Naive thymus-derived CD4-positive, alpha-beta T cell (primary cell): ENCODE data around the gene TYMS. TPM values are rescaled to one million over a fixed set of nuclear protein-coding genes. Genes with fewer than 3 reads are reported as not detected.

Experiments used
- ATAC-seq: fragments of 150-1000 bp; cut with Tn5 transposase; 2 replicates; pipeline ENCODE4 v1.10.0; 2021; ENCODE audit warnings: mild to moderate bottlenecking, moderate library complexity
- CTCF ChIA-PET: fragments of 350-600 bp; sonication (Branson Sonifier 250); formaldehyde crosslinking; loops from one replicate; lab custom pipeline; 2021; ENCODE audit warnings: antibody characterized with exemption; lab: Charles Lee
- POLR2A ChIA-PET: fragments of 350-600 bp; sonication (Branson Sonifier 250); formaldehyde crosslinking; loops from one replicate; lab custom pipeline; 2021; ENCODE audit warnings: antibody characterized with exemption, inconsistent platforms; lab: Charles Lee
- DNase-seq, 9 donors: peaks; one replicate each; pipeline versions ENCODE4 v3.0.0 to v3.0.0-alpha.2; 2020 to 2022; ENCODE audit warnings: mixed read lengths in 1 of 9
- H3K27ac ChIP-seq: one replicate; pipeline ENCODE4 v1.7.0; 2013; ENCODE audit warnings: mild to moderate bottlenecking, low read depth, low read length, moderate library complexity
- H3K27me3 ChIP-seq, 2 donors: one replicate each; pipeline ENCODE4 v1.7.0; 2013; ENCODE audit warnings: low read length in 2 of 2, mild to moderate bottlenecking in 2 of 2, moderate library complexity in 2 of 2; ENCODE audit not compliant: control insufficient read depth in 2 of 2, insufficient read depth in 2 of 2
- H3K36me3 ChIP-seq, 3 experiments: 1 replicate in 2 of 3; 2 replicates in 1 of 3; pipeline ENCODE4 v1.7.0; 2013; ENCODE audit warnings: low read length in 3 of 3, mild to moderate bottlenecking in 3 of 3, moderate library complexity in 1 of 3; ENCODE audit not compliant: insufficient read depth in 3 of 3, control insufficient read depth in 2 of 3
- H3K4me1 ChIP-seq, 2 donors: one replicate each; pipeline ENCODE4 v1.7.0; 2013; ENCODE audit warnings: low read length in 2 of 2, mild to moderate bottlenecking in 2 of 2, moderate library complexity in 1 of 2; ENCODE audit not compliant: control insufficient read depth in 2 of 2, insufficient read depth in 2 of 2
- H3K4me3 ChIP-seq: 2 replicates; pipeline ENCODE4 v1.7.0; 2013; ENCODE audit warnings: mild to moderate bottlenecking, low read length
- H3K9me3 ChIP-seq, 3 experiments: 1 replicate in 2 of 3; 2 replicates in 1 of 3; pipeline ENCODE4 v1.7.0; 2013; ENCODE audit warnings: low read length in 3 of 3; ENCODE audit not compliant: control insufficient read depth in 2 of 3
- H3K27ac Mint-ChIP-seq, 9 donors: one replicate each; pipeline ENCODE4 v1.8.0; 2020 to 2022; ENCODE audit warnings: mixed read lengths in 9 of 9, mild to moderate bottlenecking in 8 of 9, moderate library complexity in 5 of 9, inconsistent platforms in 2 of 9
- H3K27me3 Mint-ChIP-seq, 5 donors: one replicate each; pipeline ENCODE4 v1.8.0; 2021 to 2022; ENCODE audit warnings: mixed read lengths in 5 of 5, mild to moderate bottlenecking in 1 of 5
- H3K36me3 Mint-ChIP-seq, 5 donors: one replicate each; pipeline ENCODE4 v1.8.0; 2020 to 2022; ENCODE audit warnings: mixed read lengths in 5 of 5, mild to moderate bottlenecking in 3 of 5, inconsistent platforms in 1 of 5
- H3K4me1 Mint-ChIP-seq, 7 donors: one replicate each; pipeline ENCODE4 v1.8.0; 2020 to 2022; ENCODE audit warnings: mixed read lengths in 7 of 7, mild to moderate bottlenecking in 3 of 7, inconsistent platforms in 1 of 7
- H3K4me3 Mint-ChIP-seq, 10 donors: one replicate each; pipeline ENCODE4 v1.8.0; 2020 to 2022; ENCODE audit warnings: mild to moderate bottlenecking in 10 of 10, mixed read lengths in 10 of 10, moderate library complexity in 6 of 10, inconsistent platforms in 2 of 10
- H3K9me3 Mint-ChIP-seq, 11 donors: one replicate each; pipeline ENCODE4 v1.8.0; 2020 to 2022; ENCODE audit warnings: mixed read lengths in 11 of 11, mild to moderate bottlenecking in 4 of 11, inconsistent platforms in 1 of 11, moderate library complexity in 1 of 11
- intact Hi-C, 2 donors: fragments of 100-400 bp; cut with micrococcal nuclease; formaldehyde crosslinking; loops; one replicate each; pipeline ENCODE4 v1.15.1; 2023
- polyA plus RNA-seq, 2 donors: library from polyadenylated mRNA; unstranded; fragments of 300-500 nt; fragmentation: Illumina TruSeq; gene quantifications; one replicate each; pipeline ENCODE4 v1.2.3, GENCODE V29; 2021
- total RNA-seq, 6 experiments: library from RNA in 5 of 6; stranded (reverse) in 5 of 6; gene quantifications; 1 replicate in 5 of 6; 2 replicates in 1 of 6; pipeline ENCODE4 v1.2.3 and lab custom pipeline; 2021 to 2026

Gene TYMS
- total RNA-seq (100 to 1,000 TPM in 1 of 5 experiments, 1 to 10 TPM in 1, under 1 TPM in 1, not detected in 2; 0.85 to 241 (median 2.0) TPM), polyA plus RNA-seq (not detected), total RNA-seq (lab: John Stamatoyannopoulos, UW) (not detected)

DNA sequence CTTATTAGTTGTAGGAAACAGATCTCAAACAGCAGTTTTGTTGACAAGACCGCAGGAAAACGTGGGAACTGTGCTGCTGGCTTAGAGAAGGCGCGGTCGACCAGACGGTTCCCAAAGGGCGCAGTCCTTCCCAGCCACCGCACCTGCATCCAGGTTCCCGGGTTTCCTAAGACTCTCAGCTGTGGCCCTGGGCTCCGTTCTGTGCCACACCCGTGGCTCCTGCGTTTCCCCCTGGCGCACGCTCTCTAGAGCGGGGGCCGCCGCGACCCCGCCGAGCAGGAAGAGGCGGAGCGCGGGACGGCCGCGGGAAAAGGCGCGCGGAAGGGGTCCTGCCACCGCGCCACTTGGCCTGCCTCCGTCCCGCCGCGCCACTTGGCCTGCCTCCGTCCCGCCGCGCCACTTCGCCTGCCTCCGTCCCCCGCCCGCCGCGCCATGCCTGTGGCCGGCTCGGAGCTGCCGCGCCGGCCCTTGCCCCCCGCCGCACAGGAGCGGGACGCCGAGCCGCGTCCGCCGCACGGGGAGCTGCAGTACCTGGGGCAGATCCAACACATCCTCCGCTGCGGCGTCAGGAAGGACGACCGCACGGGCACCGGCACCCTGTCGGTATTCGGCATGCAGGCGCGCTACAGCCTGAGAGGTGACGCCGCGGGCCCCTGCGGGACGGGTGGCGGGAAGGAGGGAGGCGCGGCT lies at the start of gene TYMS:
TSS of gene TYMS (plus strand) at position 343 of the 690 bp plus-strand sequence. CDS start at position 433, 90 bp downstream.
- Histone ChIP-seq H3K9me3 (no peaks in the 10 kb centered on the region), H3K27me3 (peaks cover 0 to 5% of the 10 kb centered on the region in 2 donors), H3K27ac (no peak within 1 kb of the TSS), H3K36me3 (no peaks in the 10 kb centered on the region), H3K4me1 (peaks cover 0 to 5% of the 10 kb centered on the region in 2 donors), H3K4me3 (peak within 1 kb of the TSS; percentile 79)
- ATAC-seq, result peak; percentile 67
- Mint-ChIP-seq H3K9me3 (peaks cover 0 to 14% (median 5%) of the 10 kb centered on the region in 11 donors), H3K27ac (peak within 1 kb of the TSS in 2 of 9 donors; percentile 38 to 94), H3K27me3 (peaks cover 0 to 43% (median 35%) of the 10 kb centered on the region in 5 donors), H3K4me1 (peaks cover 0 to 50% (median 10%) of the 10 kb centered on the region in 7 donors), H3K36me3 (peaks cover 3 to 41% (median 4%) of the 10 kb centered on the region in 5 donors), H3K4me3 (peak within 1 kb of the TSS; percentile 81 to 96 (median 83))
- DNase-seq, result peak in 7 of 9 donors; percentile 18 to 71 (median 25)
- POLR2A ChIA-PET, result no interaction called here
- intact Hi-C loops, result loop anchor here in 1 of 2 donors (2.0 kb wide), 1 partner anchor 499 kb away; the partner anchor contains the start of gene USP14
- CTCF ChIA-PET, result no interaction called here

DNA sequence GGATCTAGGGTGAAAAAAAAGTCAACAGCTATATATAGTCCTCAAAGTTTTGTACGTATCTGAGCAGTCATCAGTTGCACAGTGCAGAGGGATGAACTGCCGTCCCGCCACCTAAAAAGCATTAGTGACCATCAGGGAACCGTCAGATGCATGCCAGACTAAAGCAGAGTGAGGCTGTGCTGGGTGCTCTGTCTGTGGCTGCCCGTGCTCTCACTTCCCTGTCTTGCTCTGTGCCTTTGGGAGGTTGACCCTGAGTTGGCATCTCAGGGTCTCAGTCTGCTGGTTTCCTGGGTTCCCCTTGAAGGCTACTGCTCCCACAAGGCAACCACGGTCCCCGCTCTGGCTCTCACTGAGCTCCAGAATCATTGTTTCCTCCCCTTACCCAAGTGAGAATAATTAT lies 49.5 kb upstream of the TYMS start:
- Mint-ChIP-seq H3K36me3 (no peaks in the 10 kb centered on the region), H3K9me3 (no peaks in the 10 kb centered on the region), H3K27me3 (peaks cover 0 to 21% (median 12%) of the 10 kb centered on the region in 5 donors), H3K4me1 (no peaks in the 10 kb centered on the region), H3K27ac (no peak overlapping the region), H3K4me3 (no peak overlapping the region)
- intact Hi-C loops, result no loop called here
- no peak overlapping the region for H3K4me3 ChIP-seq
- POLR2A ChIA-PET, result no interaction called here
- H3K9me3 ChIP-seq, result no peaks in the 10 kb centered on the region
- ATAC-seq (no peak), DNase-seq (no peak)
- CTCF ChIA-PET, result interaction anchor here (0.6 to 1.1 kb wide), 3 partner anchors 13 to 16 kb away, joined by 3 to 4 read pairs (median 4); no protein-coding TSS in a partner anchor
- no peaks in the 10 kb centered on the region for H3K4me1 ChIP-seq
- no peak overlapping the region for H3K27ac ChIP-seq
- H3K36me3 ChIP-seq, result no peaks in the 10 kb centered on the region
- no peaks in the 10 kb centered on the region for H3K27me3 ChIP-seq

DNA sequence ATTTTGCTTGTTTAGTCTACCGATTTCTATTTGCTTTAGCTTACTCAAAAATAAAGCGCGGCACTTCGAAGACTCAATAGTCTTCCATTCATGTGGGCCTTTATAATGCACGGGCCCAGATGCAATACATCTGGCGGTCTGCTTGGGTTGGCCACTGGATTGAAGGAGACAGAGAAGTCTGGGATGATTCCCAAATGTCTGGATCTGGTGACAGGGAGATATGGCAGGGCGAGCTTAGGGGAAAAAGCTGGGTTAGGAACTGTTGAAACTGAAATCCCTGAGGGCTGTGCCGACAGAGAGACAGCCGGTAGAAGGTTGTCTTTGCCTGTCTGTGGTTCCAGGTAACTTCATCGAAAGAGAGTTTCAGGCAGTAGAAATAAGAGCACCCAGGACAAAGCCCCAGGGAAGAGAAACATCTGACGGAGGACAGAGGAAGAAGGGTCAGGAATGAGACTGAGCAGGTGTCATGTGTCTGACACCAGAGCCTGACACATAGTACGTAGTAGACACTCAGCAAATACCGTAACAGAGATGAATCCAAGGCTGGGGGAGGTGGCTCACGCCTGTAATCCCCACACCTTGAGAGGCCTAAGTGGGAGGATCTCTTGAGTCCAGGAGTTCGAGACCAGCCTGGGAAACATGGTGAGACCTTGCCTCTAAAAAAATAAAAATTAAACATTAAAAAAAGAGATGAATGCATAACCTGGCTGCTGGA lies 47.1 kb upstream of the TYMS start:
- peaks cover 0 to 18% (median 10%) of the 10 kb centered on the region in 5 donors for H3K27me3 Mint-ChIP-seq
- H3K9me3 Mint-ChIP-seq, result no peaks in the 10 kb centered on the region
- H3K4me3 Mint-ChIP-seq, result no peak overlapping the region
- no peaks in the 10 kb centered on the region for H3K4me1 ChIP-seq
- POLR2A ChIA-PET, result no interaction called here
- no peak overlapping the region for H3K27ac Mint-ChIP-seq
- intact Hi-C loops, result no loop called here
- H3K36me3 Mint-ChIP-seq, result no peaks in the 10 kb centered on the region
- ATAC-seq (no peak), DNase-seq (no peak)
- H3K9me3 ChIP-seq, result no peaks in the 10 kb centered on the region
- H3K27me3 ChIP-seq, result no peaks in the 10 kb centered on the region
- no peaks in the 10 kb centered on the region for H3K4me1 Mint-ChIP-seq
- no peak overlapping the region for H3K4me3 ChIP-seq
- H3K36me3 ChIP-seq, result no peaks in the 10 kb centered on the region
- CTCF ChIA-PET, result no interaction called here
- no peak overlapping the region for H3K27ac ChIP-seq

DNA sequence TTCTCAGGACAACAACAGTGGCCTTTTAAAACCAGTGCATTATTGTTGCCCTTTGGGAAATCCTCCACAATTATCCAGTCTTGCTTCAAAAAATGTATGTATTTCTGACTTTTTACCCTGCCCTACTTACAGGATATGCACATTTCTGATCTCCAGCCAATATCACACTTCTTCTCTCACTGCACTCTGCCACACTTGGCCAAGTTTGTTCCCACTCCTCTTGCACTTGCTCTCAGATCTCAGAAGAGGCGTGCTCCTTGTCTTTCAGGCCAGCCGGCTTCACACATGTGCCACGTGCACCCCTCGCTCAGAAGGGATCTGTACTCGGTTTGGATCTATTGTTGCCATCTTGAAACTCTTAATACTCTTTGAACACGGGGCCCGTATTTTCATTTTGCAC lies 45.3 kb upstream of the TYMS start:
- H3K4me1 Mint-ChIP-seq, result no peaks in the 10 kb centered on the region
- H3K27me3 Mint-ChIP-seq, result peaks cover 0 to 8% (median 5%) of the 10 kb centered on the region in 5 donors
- Histone ChIP-seq H3K4me1 (no peaks in the 10 kb centered on the region), H3K9me3 (no peaks in the 10 kb centered on the region), H3K4me3 (no peak overlapping the region), H3K27ac (no peak overlapping the region), H3K36me3 (no peaks in the 10 kb centered on the region), H3K27me3 (no peaks in the 10 kb centered on the region)
- ATAC-seq, result no peak
- H3K9me3 Mint-ChIP-seq, result no peaks in the 10 kb centered on the region
- H3K27ac Mint-ChIP-seq, result no peak overlapping the region
- no peak for DNase-seq
- no peak overlapping the region for H3K4me3 Mint-ChIP-seq
- intact Hi-C loops, result no loop called here
- POLR2A ChIA-PET, result no interaction called here
- H3K36me3 Mint-ChIP-seq, result no peaks in the 10 kb centered on the region
- CTCF ChIA-PET, result no interaction called here

DNA sequence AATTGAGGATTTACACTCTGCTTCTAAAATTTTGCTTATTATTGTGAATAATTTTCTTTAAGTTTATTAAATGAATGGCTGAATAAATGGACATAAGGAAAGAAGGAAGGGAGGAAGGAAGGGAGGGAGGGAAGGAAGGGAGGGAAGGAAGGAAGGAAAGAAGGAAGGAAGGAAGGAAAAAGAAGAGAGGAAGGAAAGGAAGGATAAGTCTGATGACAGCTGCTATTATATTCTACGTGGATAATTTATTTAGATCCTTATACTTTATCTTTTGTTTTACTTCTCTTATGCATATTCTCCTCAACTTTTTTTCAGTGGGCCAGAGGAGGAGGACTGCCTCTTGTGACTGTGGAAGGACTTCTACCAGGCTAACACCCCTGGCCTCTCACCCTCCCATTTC lies 43.3 kb upstream of the TYMS start:
- peaks cover 0 to 12% (median 5%) of the 10 kb centered on the region in 5 donors for H3K27me3 Mint-ChIP-seq
- no peaks in the 10 kb centered on the region for H3K36me3 ChIP-seq
- H3K4me1 Mint-ChIP-seq, result no peaks in the 10 kb centered on the region
- H3K9me3 Mint-ChIP-seq, result no peaks in the 10 kb centered on the region
- H3K4me3 Mint-ChIP-seq, result no peak overlapping the region
- H3K36me3 Mint-ChIP-seq, result no peaks in the 10 kb centered on the region
- ATAC-seq, result no peak
- H3K4me1 ChIP-seq, result no peaks in the 10 kb centered on the region
- no peak overlapping the region for H3K27ac ChIP-seq
- DNase-seq, result no peak
- intact Hi-C loops, result no loop called here
- no peaks in the 10 kb centered on the region for H3K9me3 ChIP-seq
- H3K27ac Mint-ChIP-seq, result no peak overlapping the region
- no peak overlapping the region for H3K4me3 ChIP-seq
- no peaks in the 10 kb centered on the region for H3K27me3 ChIP-seq
- ChIA-PET POLR2A (no interaction called here), CTCF (no interaction called here)

DNA sequence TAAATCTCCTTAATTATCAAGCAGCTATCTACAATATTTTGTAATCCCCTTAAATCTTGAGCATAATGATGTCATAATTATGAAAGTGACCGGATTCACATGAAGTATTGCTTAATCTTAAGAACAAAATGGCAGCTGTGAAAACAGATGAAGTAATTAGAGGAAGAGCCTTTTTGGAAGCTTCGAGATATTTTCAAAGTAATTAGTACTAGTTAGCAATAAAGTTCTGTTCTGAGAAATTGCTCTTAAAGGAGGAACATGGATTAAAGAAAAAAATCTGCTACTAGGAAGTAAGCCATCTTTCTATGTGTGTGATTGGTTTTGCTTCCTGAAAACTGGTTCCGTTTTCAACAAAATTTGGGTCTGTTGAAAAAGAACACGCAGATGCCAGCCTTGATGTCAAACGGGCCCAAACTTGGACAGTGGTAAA lies 42.3 kb upstream of the TYMS start:
- Mint-ChIP-seq H3K9me3 (no peaks in the 10 kb centered on the region), H3K27me3 (peaks cover 0 to 15% (median 4%) of the 10 kb centered on the region in 5 donors), H3K4me1 (no peaks in the 10 kb centered on the region), H3K4me3 (no peak overlapping the region), H3K27ac (peak overlapping the region in 1 of 9 donors; percentile 38), H3K36me3 (no peaks in the 10 kb centered on the region)
- no peaks in the 10 kb centered on the region for H3K36me3 ChIP-seq
- CTCF ChIA-PET, result interaction anchor here (0.9 kb wide), 1 partner anchor 215 kb away, joined by 3 read pairs; no protein-coding TSS in a partner anchor
- no peaks in the 10 kb centered on the region for H3K27me3 ChIP-seq
- no peaks in the 10 kb centered on the region for H3K9me3 ChIP-seq
- ATAC-seq (peak; percentile 36), DNase-seq (no peak)
- POLR2A ChIA-PET, result no interaction called here
- H3K4me3 ChIP-seq, result no peak overlapping the region
- intact Hi-C loops, result loop anchor here (5.0 kb wide), 2 partner anchors 118 to 503 kb away; no protein-coding TSS in a partner anchor
- H3K27ac ChIP-seq, result no peak overlapping the region
- no peaks in the 10 kb centered on the region for H3K4me1 ChIP-seq
